HCT116 (cell line): ENCODE measurements around the gene HOXD3. TPM values are rescaled to one million over a fixed set of nuclear protein-coding genes. Genes with fewer than 3 reads are reported as not detected.
A peak's percentile ranks its signal among the peaks of the same experiment; 100 is the strongest.

Experiments used
- ATAC-seq: fragments of 200-7000 bp; cut with Tn5 transposase; 2 replicates; pipeline ENCODE4 v1.9.1; 2020; ENCODE audit warnings: mild to moderate bottlenecking, moderate library complexity
- BruUV-seq: library from RNA; stranded (reverse); fragments of 400-500 nt; replicated peaks from 2 replicates; lab custom pipeline; 2021; lab: Mats Ljungman, UMichigan
- CTCF ChIA-PET: fragments of 300-600 bp; sonication (Branson Sonifier 250); formaldehyde crosslinking; loops from one replicate; lab custom pipeline; 2021; ENCODE audit warnings: antibody characterized with exemption; lab: Charles Lee
- POLR2A ChIA-PET: fragments of 300-600, 350-600 bp; sonication (Branson Sonifier 250); formaldehyde crosslinking; loops from one replicate; lab custom pipeline; 2021; ENCODE audit warnings: antibody characterized with exemption; lab: Charles Lee
- RAD21 ChIA-PET, 2 experiments: fragments of 300-600 bp; sonication (Branson Sonifier 250); formaldehyde crosslinking; loops; one replicate each; lab custom pipeline; 2023; ENCODE audit warnings: low total read pairs in 2 of 2; ENCODE audit not compliant: uncharacterized antibody in 2 of 2, unreplicated experiment in 2 of 2, low non-redundant PET in 1 of 2; lab: Charles Lee
- DNase-seq: peaks from one replicate; pipeline ENCODE4 v3.0.0-alpha.2; 2010; ENCODE audit warnings: low read depth, low spot score
- H2AFZ ChIP-seq: fragments of 200-600 bp; shearing (Covaris generic), sonication (generic); 2 replicates; pipeline ENCODE4 v1.6.1; 2017; ENCODE audit warnings: low read depth, mixed run types, mixed read lengths, antibody characterized with exemption, low read length; ENCODE audit not compliant: poor library complexity, severe bottlenecking
- H3K27ac ChIP-seq: 2 replicates; pipeline ENCODE4 v1.5.1; 2012; ENCODE audit warnings: low read depth, low read length
- H3K27me3 ChIP-seq: fragments of 200-600 bp; sonication (generic); 2 replicates; pipeline ENCODE4 v1.6.1; 2016; ENCODE audit warnings: mixed run types, low read length, mixed read lengths; ENCODE audit not compliant: insufficient read depth
- H3K36me3 ChIP-seq, 2 experiments: fragments of 200-500 bp in 1 of 2; fragments of 200-600 bp in 1 of 2; sonication (Bioruptor generic) in 1 of 2; sonication (generic) in 1 of 2; 2 replicates each; pipeline versions ENCODE4 v1.5.1 to v1.6.1; 2014 to 2016; ENCODE audit warnings: low read length in 2 of 2, inconsistent platforms in 1 of 2, mixed read lengths in 1 of 2, mixed run types in 1 of 2; ENCODE audit not compliant: insufficient read depth in 2 of 2, control insufficient read depth in 1 of 2
- H3K4me1 ChIP-seq, 2 experiments: fragments of 200-600 bp in 1 of 2; sonication (generic) in 1 of 2; 2 replicates each; pipeline versions ENCODE4 v1.5.1 to v1.6.1; 2012 to 2017; ENCODE audit warnings: low read length in 2 of 2, inconsistent platforms in 1 of 2, mild to moderate bottlenecking in 1 of 2, mixed read lengths in 1 of 2, mixed run types in 1 of 2, moderate library complexity in 1 of 2; ENCODE audit not compliant: insufficient read depth in 2 of 2, control insufficient read depth in 1 of 2
- H3K4me2 ChIP-seq: fragments of 200-600 bp; sonication (generic); 2 replicates; pipeline ENCODE4 v1.6.1; 2017; ENCODE audit warnings: mixed run types, low read length, mixed read lengths
- H3K4me3 ChIP-seq, 2 experiments: fragments of 200-600 bp in 1 of 2; sonication (generic) in 1 of 2; replicated peaks in 1 of 2; 2 replicates each; pipeline ENCODE4 v1.5.1; 2011 to 2016; ENCODE audit warnings: low read length in 2 of 2, control low read depth in 1 of 2, low read depth in 1 of 2, mild to moderate bottlenecking in 1 of 2, mixed read lengths in 1 of 2, mixed run types in 1 of 2
- H3K79me2 ChIP-seq: fragments of 200-600 bp; sonication (generic); 2 replicates; pipeline ENCODE4 v1.6.1; 2017; ENCODE audit warnings: mild to moderate bottlenecking, mixed run types, low read length, moderate library complexity, mixed read lengths; ENCODE audit not compliant: insufficient read depth
- H3K9ac ChIP-seq: fragments of 200-600 bp; sonication (generic); 2 replicates; pipeline ENCODE4 v1.6.1; 2016; ENCODE audit warnings: low read length, mixed read lengths
- H3K9me2 ChIP-seq: fragments of 200-600 bp; sonication (generic), shearing (Covaris generic); 2 replicates; pipeline ENCODE4 v1.6.1; 2017; ENCODE audit warnings: mixed run types, mild to moderate bottlenecking, moderate library complexity; ENCODE audit not compliant: insufficient read depth
- H3K9me3 ChIP-seq, 2 experiments: fragments of 200-500 bp in 1 of 2; fragments of 200-600 bp in 1 of 2; sonication (Bioruptor generic) in 1 of 2; sonication (generic) in 1 of 2; 2 replicates each; pipeline ENCODE4 v1.6.1; 2014 to 2017; ENCODE audit warnings: low read length in 2 of 2, mixed read lengths in 2 of 2, inconsistent platforms in 1 of 2, low read depth in 1 of 2, mild to moderate bottlenecking in 1 of 2, mixed run types in 1 of 2, moderate library complexity in 1 of 2; ENCODE audit not compliant: control insufficient read depth in 1 of 2, insufficient read depth in 1 of 2
- H4K20me1 ChIP-seq: fragments of 200-600 bp; sonication (generic), shearing (Covaris generic); 2 replicates; pipeline ENCODE4 v1.6.1; 2017; ENCODE audit warnings: mixed run types, mild to moderate bottlenecking, moderate library complexity; ENCODE audit not compliant: insufficient read depth
- CBX3 ChIP-seq: IDR thresholded peaks from 2 replicates; pipeline ENCODE4 v1.6.1; 2012; ENCODE audit warnings: low read depth
- CEBPB ChIP-seq: IDR thresholded peaks from 2 replicates; pipeline ENCODE4 v1.6.1; 2012; ENCODE audit warnings: low read depth
- EGR1 ChIP-seq: IDR thresholded peaks from 2 replicates; pipeline ENCODE4 v1.6.1; 2012; ENCODE audit warnings: low read depth
- ELF1 ChIP-seq: IDR thresholded peaks from 2 replicates; pipeline ENCODE4 v1.6.1; 2012; ENCODE audit warnings: low read depth, borderline replicate concordance
- EZH2 ChIP-seq: fragments of 200-600 bp; sonication (generic); IDR thresholded peaks from 2 replicates; pipeline ENCODE4 v1.6.1; 2017; ENCODE audit warnings: antibody characterized with exemption, mixed run types
- EZH2phosphoT487 ChIP-seq: fragments of 200-600 bp; IDR thresholded peaks from 2 replicates; pipeline ENCODE4 v1.6.1; 2018; ENCODE audit warnings: antibody characterized with exemption, borderline replicate concordance
- FOSL1 ChIP-seq: IDR thresholded peaks from 2 replicates; pipeline ENCODE4 v1.6.1; 2012; ENCODE audit warnings: low read depth
- JUND ChIP-seq: IDR thresholded peaks from 2 replicates; pipeline ENCODE4 v1.6.1; 2012
- POLR2A ChIP-seq: IDR thresholded peaks from 2 replicates; pipeline ENCODE4 v1.7.0; 2011; ENCODE audit warnings: borderline replicate concordance; ENCODE audit not compliant: insufficient read depth, insufficient read length; ENCODE audit errors: extremely low read depth
- POLR2AphosphoS5 ChIP-seq: IDR thresholded peaks from 2 replicates; pipeline ENCODE4 v1.6.1; 2011; ENCODE audit warnings: mild to moderate bottlenecking, low read depth, low read length, moderate library complexity
- RAD21 ChIP-seq: IDR thresholded peaks from 2 replicates; pipeline ENCODE4 v1.6.1; 2012; ENCODE audit warnings: low read depth, mild to moderate bottlenecking
- SIN3A ChIP-seq: IDR thresholded peaks from 2 replicates; pipeline ENCODE4 v1.6.1; 2012; ENCODE audit warnings: low read depth
- SP1 ChIP-seq: IDR thresholded peaks from 2 replicates; pipeline ENCODE4 v1.6.1; 2012; ENCODE audit warnings: low read depth
- SRF ChIP-seq: IDR thresholded peaks from 2 replicates; pipeline ENCODE4 v1.6.1; 2012; ENCODE audit warnings: low read depth
- TCF7L2 ChIP-seq: IDR thresholded peaks from 2 replicates; pipeline ENCODE4 v1.7.0; 2011; ENCODE audit warnings: borderline replicate concordance, inconsistent platforms; ENCODE audit not compliant: insufficient read depth, insufficient read length; ENCODE audit errors: extremely low read depth
- YY1 ChIP-seq: IDR thresholded peaks from 2 replicates; pipeline ENCODE4 v1.6.1; 2011; ENCODE audit warnings: low read length, low read depth, moderate library complexity, mild to moderate bottlenecking; ENCODE audit not compliant: insufficient replicate concordance; ENCODE audit errors: extremely low read depth
- ZFX ChIP-seq: fragments of 450-650 bp; IDR thresholded peaks from 2 replicates; pipeline ENCODE4 v1.6.1; 2017
- ZNF274 ChIP-seq: fragments of 200-500 bp; sonication (Bioruptor generic); IDR thresholded peaks from 2 replicates; pipeline ENCODE4 v1.6.1; 2014; ENCODE audit warnings: mild to moderate bottlenecking, low read depth, low read length, inconsistent platforms
- intact Hi-C: fragments of 100-400 bp; cut with micrococcal nuclease; formaldehyde crosslinking; loops from 2 replicates; pipeline ENCODE4 v1.10.0; 2022
- total RNA-seq: library from RNA; stranded (reverse); gene quantifications from one replicate; pipeline ENCODE4 v1.2.1, GENCODE V29; 2021; ENCODE audit not compliant: unreplicated experiment
- TF ChIP-seq, protein P1 (sequence below): IDR thresholded peaks from 2 replicates; pipeline ENCODE4 v1.6.1; 2012
- TF ChIP-seq, protein P2 (sequence below): IDR thresholded peaks from 2 replicates; pipeline ENCODE4 v1.6.1; 2011; ENCODE audit warnings: mild to moderate bottlenecking, low read length, moderate library complexity; ENCODE audit not compliant: insufficient replicate concordance; ENCODE audit errors: extremely low read depth
- TF ChIP-seq, protein P3 (sequence below): IDR thresholded peaks from 2 replicates; pipeline ENCODE4 v1.6.1; 2012
- TF ChIP-seq, protein P4 (sequence below), 3 experiments: fragments of 200-600 bp in 1 of 3; sonication (generic) in 1 of 3; IDR thresholded peaks in 2 of 3; conservative IDR thresholded peaks in 1 of 3; 2 replicates each; pipeline ENCODE4 v1.5.1; 2012 to 2017; ENCODE audit warnings: low read depth in 2 of 3, low read length in 2 of 3, antibody characterized with exemption in 1 of 3, borderline replicate concordance in 1 of 3, control low read depth in 1 of 3, mild to moderate bottlenecking in 1 of 3, mixed read lengths in 1 of 3, mixed run types in 1 of 3, moderate library complexity in 1 of 3; ENCODE audit not compliant: insufficient read depth in 1 of 3

The HOXD3 gene
- total RNA-seq, 1 experiment from 2014 or later: 1.4 TPM

DNA sequence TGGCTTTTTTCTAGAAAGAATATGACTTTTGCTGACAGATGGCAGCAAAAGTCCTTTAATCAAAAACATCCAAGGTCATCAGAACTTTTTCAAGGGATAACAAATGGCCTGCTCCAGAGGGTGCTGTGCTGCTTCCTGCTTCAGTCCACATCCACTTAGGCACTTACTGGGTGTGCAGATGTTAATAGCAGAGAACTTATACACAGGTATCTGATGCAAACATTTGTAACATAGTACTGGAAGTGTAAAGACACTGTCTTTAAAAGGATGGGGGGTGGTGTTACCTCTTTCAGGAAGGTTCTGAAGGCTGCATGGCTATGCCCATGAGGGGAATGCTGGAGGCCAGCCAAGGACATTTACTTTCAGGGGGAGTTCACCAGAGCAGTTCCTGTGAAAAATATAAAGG lies 22.1 kb upstream of the HOXD3 start:
- no peak for DNase-seq
- no peak overlapping the region for H3K27ac ChIP-seq
- no peak overlapping the region for H2AFZ ChIP-seq
- no peaks in the 10 kb centered on the region for H3K9me2 ChIP-seq
- no peak overlapping the region for H3K4me3 ChIP-seq
- H3K79me2 ChIP-seq: no peaks in the 10 kb centered on the region
- no peaks in the 10 kb centered on the region for H3K36me3 ChIP-seq
- ChIA-PET CTCF (no interaction called here), POLR2A (no interaction called here), RAD21 (no interaction called here)
- H3K4me2 ChIP-seq: no peak overlapping the region
- intact Hi-C loops: no loop called here
- no TSS peak for BruUV-seq
- H3K4me1 ChIP-seq: peaks cover 9 to 22% of the 10 kb centered on the region in 2 experiments; a peak in 3 of 4 replicates
- no peaks in the 10 kb centered on the region for H4K20me1 ChIP-seq
- TF ChIP-seq, protein P1, sequence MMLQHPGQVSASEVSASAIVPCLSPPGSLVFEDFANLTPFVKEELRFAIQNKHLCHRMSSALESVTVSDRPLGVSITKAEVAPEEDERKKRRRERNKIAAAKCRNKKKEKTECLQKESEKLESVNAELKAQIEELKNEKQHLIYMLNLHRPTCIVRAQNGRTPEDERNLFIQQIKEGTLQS: no peak
- TF ChIP-seq SIN3A (no peak), SRF (no peak), EGR1 (no peak), EZH2phosphoT487 (no peak), TCF7L2 (no peak), FOSL1 (no peak), JUND (no peak), EZH2 (no peak), POLR2A (no peak), RAD21 (peak; percentile 55), YY1 (no peak), CEBPB (peak; percentile 73), SP1 (0 out of 2 replicates have a peak, but pooled peaks have one; percentile 2), ZNF274 (no peak), ELF1 (no peak), POLR2AphosphoS5 (no peak), CBX3 (no peak), ZFX (no peak)
- TF ChIP-seq, protein P2, sequence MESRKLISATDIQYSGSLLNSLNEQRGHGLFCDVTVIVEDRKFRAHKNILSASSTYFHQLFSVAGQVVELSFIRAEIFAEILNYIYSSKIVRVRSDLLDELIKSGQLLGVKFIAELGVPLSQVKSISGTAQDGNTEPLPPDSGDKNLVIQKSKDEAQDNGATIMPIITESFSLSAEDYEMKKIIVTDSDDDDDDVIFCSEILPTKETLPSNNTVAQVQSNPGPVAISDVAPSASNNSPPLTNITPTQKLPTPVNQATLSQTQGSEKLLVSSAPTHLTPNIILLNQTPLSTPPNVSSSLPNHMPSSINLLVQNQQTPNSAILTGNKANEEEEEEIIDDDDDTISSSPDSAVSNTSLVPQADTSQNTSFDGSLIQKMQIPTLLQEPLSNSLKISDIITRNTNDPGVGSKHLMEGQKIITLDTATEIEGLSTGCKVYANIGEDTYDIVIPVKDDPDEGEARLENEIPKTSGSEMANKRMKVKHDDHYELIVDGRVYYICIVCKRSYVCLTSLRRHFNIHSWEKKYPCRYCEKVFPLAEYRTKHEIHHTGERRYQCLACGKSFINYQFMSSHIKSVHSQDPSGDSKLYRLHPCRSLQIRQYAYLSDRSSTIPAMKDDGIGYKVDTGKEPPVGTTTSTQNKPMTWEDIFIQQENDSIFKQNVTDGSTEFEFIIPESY: no peak
- TF ChIP-seq, protein P3, sequence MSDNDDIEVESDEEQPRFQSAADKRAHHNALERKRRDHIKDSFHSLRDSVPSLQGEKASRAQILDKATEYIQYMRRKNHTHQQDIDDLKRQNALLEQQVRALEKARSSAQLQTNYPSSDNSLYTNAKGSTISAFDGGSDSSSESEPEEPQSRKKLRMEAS: peak; percentile 6; the same call in 1 of the 2 replicates
- TF ChIP-seq, protein P4, sequence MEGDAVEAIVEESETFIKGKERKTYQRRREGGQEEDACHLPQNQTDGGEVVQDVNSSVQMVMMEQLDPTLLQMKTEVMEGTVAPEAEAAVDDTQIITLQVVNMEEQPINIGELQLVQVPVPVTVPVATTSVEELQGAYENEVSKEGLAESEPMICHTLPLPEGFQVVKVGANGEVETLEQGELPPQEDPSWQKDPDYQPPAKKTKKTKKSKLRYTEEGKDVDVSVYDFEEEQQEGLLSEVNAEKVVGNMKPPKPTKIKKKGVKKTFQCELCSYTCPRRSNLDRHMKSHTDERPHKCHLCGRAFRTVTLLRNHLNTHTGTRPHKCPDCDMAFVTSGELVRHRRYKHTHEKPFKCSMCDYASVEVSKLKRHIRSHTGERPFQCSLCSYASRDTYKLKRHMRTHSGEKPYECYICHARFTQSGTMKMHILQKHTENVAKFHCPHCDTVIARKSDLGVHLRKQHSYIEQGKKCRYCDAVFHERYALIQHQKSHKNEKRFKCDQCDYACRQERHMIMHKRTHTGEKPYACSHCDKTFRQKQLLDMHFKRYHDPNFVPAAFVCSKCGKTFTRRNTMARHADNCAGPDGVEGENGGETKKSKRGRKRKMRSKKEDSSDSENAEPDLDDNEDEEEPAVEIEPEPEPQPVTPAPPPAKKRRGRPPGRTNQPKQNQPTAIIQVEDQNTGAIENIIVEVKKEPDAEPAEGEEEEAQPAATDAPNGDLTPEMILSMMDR (IDR thresholded peaks at IDR 0.05 in 2 of 3, conservative IDR thresholded peaks at IDR 0.05 in 1 of 3; ENCODE audit: borderline replicate concordance in 1 of 3, insufficient read depth in 1 of 3, low read depth in 2 of 3, low read length in 2 of 3): peak in 1 of 3 experiments; percentile 44; a peak in 1 of 6 replicates
- no peaks in the 10 kb centered on the region for H3K9me3 ChIP-seq
- H3K9ac ChIP-seq: no peak overlapping the region
- H3K27me3 ChIP-seq: no peaks in the 10 kb centered on the region
- no peak for ATAC-seq
